Transverse colon (tissue), 4 donors: ENCODE data around the gene AGBL4. TPM values are rescaled to one million over a fixed set of nuclear protein-coding genes. Genes with fewer than 3 reads are reported as not detected.

Experiments used
- DNase-seq: peaks from one replicate; pipeline ENCODE4 v3.0.0-alpha.2; 2019
- H3K27ac ChIP-seq, 4 donors: fragments of 200-600 bp; sonication (generic); 2 replicates each; pipeline ENCODE4 v1.5.1; 2016 to 2018; ENCODE audit warnings: inconsistent platforms in 4 of 4
- H3K27me3 ChIP-seq: fragments of 200-600 bp; sonication (generic); 2 replicates; pipeline ENCODE4 v1.5.1; 2017; ENCODE audit warnings: inconsistent platforms
- H3K36me3 ChIP-seq, 4 donors: fragments of 200-600 bp; sonication (generic); 2 replicates each; pipeline ENCODE4 v1.5.1; 2017 to 2019; ENCODE audit warnings: inconsistent platforms in 4 of 4
- H3K4me1 ChIP-seq, 4 donors: fragments of 200-600 bp; sonication (generic); 2 replicates each; pipeline ENCODE4 v1.5.1; 2017 to 2020; ENCODE audit warnings: inconsistent platforms in 4 of 4
- H3K4me3 ChIP-seq, 4 donors: fragments of 200-600 bp; sonication (generic); 1 replicate in 1 of 4; 2 replicates in 3 of 4; pipeline versions ENCODE4 v1.5.1 to v1.6.1; 2017 to 2019; ENCODE audit warnings: inconsistent platforms in 4 of 4
- H3K9me3 ChIP-seq, 2 donors: fragments of 200-600 bp; sonication (generic); 2 replicates each; pipeline ENCODE4 v1.5.1; 2017 to 2019; ENCODE audit warnings: inconsistent platforms in 2 of 2
- CTCF ChIP-seq, 5 experiments: fragments of 200-600 bp in 3 of 5; fragments of 450-650 bp in 2 of 5; sonication (generic) in 3 of 5; IDR thresholded peaks; 1 replicate in 2 of 5; 2 replicates in 3 of 5; pipeline ENCODE4 v1.5.1; 2016 to 2017; ENCODE audit warnings: antibody characterized with exemption in 5 of 5, inconsistent platforms in 3 of 5, mild to moderate bottlenecking in 2 of 5, moderate library complexity in 1 of 5
- EP300 ChIP-seq: sonication (generic); formaldehyde crosslinking; IDR thresholded peaks from one replicate; pipeline ENCODE4 v1.6.1; 2017; ENCODE audit warnings: antibody characterized with exemption, low read depth
- POLR2A ChIP-seq: fragments of 450-650 bp; IDR thresholded peaks from one replicate; pipeline ENCODE4 v1.6.1; 2016; ENCODE audit warnings: antibody characterized with exemption, mild to moderate bottlenecking, moderate library complexity
- POLR2AphosphoS5 ChIP-seq, 3 donors: sonication (generic); formaldehyde crosslinking; IDR thresholded peaks; one replicate each; pipeline ENCODE4 v1.6.1; 2016; ENCODE audit warnings: antibody characterized with exemption in 3 of 3
- WGBS, 2 donors: methylation state at CpG; one replicate each; pipeline ENCODE4 v1.1.5; 2018; ENCODE audit warnings: low coverage in 1 of 2; 5-methylcytosine and 5-hydroxymethylcytosine counted together
- in situ Hi-C, 4 donors: fragments of 200-750 bp; cut with MboI; loops; one replicate each; pipeline versions ENCODE4 v1.15.0 to v1.15.1; 2017; ENCODE audit warnings: low sequenced_read_pairs in 3 of 4, low pct_ligation_motif_present in 1 of 4, low pct_unique_long_range_greater_than_20kb in 1 of 4
- intact Hi-C: fragments of 100-400 bp; cut with DNase I; formaldehyde crosslinking; loops from one replicate; pipeline ENCODE4 v1.15.1; 2023; ENCODE audit warnings: low total_unique reads
- total RNA-seq, 4 donors: library from RNA; depleted of rRNA; stranded (reverse); fragments of >200 nt; gene quantifications; one replicate each; pipeline ENCODE4 v1.1.0, GENCODE V29; 2016

AGBL4 gene
- total RNA-seq, 4 donors from 2014 or later: 0.82 TPM; not detected in 3

- TF ChIP-seq EP300 (no peak), POLR2AphosphoS5 (IDR thresholded peaks at IDR 0.05) (no peak), POLR2A (no peak)
- no peak for DNase-seq
- WGBS, 2 donors: 85 to 88% methylated on average over 5 of the region's 5 CpGs
- in situ Hi-C loops: no loop called here
- Histone ChIP-seq H3K27ac (no peak overlapping the region), H3K9me3 (no peaks in the 10 kb centered on the region), H3K4me1 (no peaks in the 10 kb centered on the region), H3K36me3 (no peaks in the 10 kb centered on the region), H3K27me3 (no peaks in the 10 kb centered on the region), H3K4me3 (no peak overlapping the region)
- intact Hi-C loops: no loop called here
Measured at GRCh38 chr1:48595613-48596012, 1428.1 kb downstream of the AGBL4 start.

DNA sequence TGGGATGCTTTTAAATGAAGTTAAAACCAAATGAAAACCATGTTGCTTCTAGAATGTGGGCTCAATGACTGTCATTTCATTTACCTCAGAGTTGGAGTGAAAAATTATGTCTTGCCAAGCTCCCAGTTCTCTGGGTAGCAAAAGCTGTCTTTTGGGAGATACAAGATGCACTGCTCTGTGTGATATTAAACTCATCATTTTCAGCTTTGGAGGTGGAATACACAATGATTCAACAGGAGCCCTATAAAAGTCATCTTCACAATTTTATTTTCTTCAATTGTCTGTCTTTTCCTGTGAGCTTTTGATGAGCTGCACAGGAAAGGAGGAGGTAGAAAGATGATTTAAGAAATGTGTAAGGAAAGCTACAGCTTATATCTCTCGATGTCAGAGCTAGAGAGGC, 1431.4 kb downstream of the AGBL4 start:
- DNase-seq: no peak
- intact Hi-C loops (no loop called here), in situ Hi-C loops (no loop called here)
- Histone ChIP-seq H3K9me3 (no peaks in the 10 kb centered on the region), H3K27ac (no peak overlapping the region), H3K4me1 (no peaks in the 10 kb centered on the region), H3K27me3 (no peaks in the 10 kb centered on the region), H3K36me3 (no peaks in the 10 kb centered on the region), H3K4me3 (no peak overlapping the region)
- WGBS, 2 donors: 48 to 50% methylated on average over 1 of the region's 1 CpG
- TF ChIP-seq POLR2AphosphoS5 (IDR thresholded peaks at IDR 0.05) (no peak), POLR2A (no peak), CTCF (IDR thresholded peaks at IDR 0.05) (no peak), EP300 (no peak)

GRCh38 chr1:48591181-48591580, 1432.6 kb downstream of the AGBL4 start:
- H3K9me3 ChIP-seq: no peaks in the 10 kb centered on the region
- no peak overlapping the region for H3K4me3 ChIP-seq
- H3K27ac ChIP-seq: no peak overlapping the region
- in situ Hi-C loops (no loop called here), intact Hi-C loops (no loop called here)
- WGBS, 2 donors: 79 to 82% methylated on average over 3 to 4 of the region's 4 CpGs
- H3K36me3 ChIP-seq: no peaks in the 10 kb centered on the region
- no peaks in the 10 kb centered on the region for H3K27me3 ChIP-seq
- no peaks in the 10 kb centered on the region for H3K4me1 ChIP-seq
- TF ChIP-seq CTCF (IDR thresholded peaks at IDR 0.05): no peak
- TF ChIP-seq POLR2AphosphoS5 (IDR thresholded peaks at IDR 0.05): no peak
- no peak for TF ChIP-seq POLR2A
- no peak for TF ChIP-seq EP300
- DNase-seq: no peak

GRCh38 chr1:48588061-48588460, 1435.7 kb downstream of the AGBL4 start:
- intact Hi-C loops (loop anchor here (5.0 kb wide), 1 partner anchor 759 kb away; no protein-coding TSS in a partner anchor), in situ Hi-C loops (no loop called here)
- no peak for DNase-seq
- H3K36me3 ChIP-seq: no peaks in the 10 kb centered on the region
- TF ChIP-seq EP300 (no peak), POLR2A (no peak), CTCF (IDR thresholded peaks at IDR 0.05) (no peak), POLR2AphosphoS5 (IDR thresholded peaks at IDR 0.05) (no peak)
- H3K4me3 ChIP-seq: no peak overlapping the region
- H3K9me3 ChIP-seq: no peaks in the 10 kb centered on the region
- no peaks in the 10 kb centered on the region for H3K27me3 ChIP-seq
- no peaks in the 10 kb centered on the region for H3K4me1 ChIP-seq
- no peak overlapping the region for H3K27ac ChIP-seq

- in situ Hi-C loops (no loop called here), intact Hi-C loops (no loop called here)
- TF ChIP-seq POLR2AphosphoS5 (IDR thresholded peaks at IDR 0.05) (no peak), CTCF (IDR thresholded peaks at IDR 0.05) (no peak), EP300 (no peak), POLR2A (no peak)
- H3K4me1 ChIP-seq: no peaks in the 10 kb centered on the region
- no peaks in the 10 kb centered on the region for H3K9me3 ChIP-seq
- no peaks in the 10 kb centered on the region for H3K36me3 ChIP-seq
- WGBS, 2 donors: 96 to 97% methylated on average over 3 of the region's 3 CpGs
- no peak overlapping the region for H3K4me3 ChIP-seq
- DNase-seq: no peak
- no peaks in the 10 kb centered on the region for H3K27me3 ChIP-seq
- H3K27ac ChIP-seq: no peak overlapping the region
Measured at GRCh38 chr1:48582408-48582807, 1441.3 kb downstream of the AGBL4 start.
